Keratinocyte (primary cell): ENCODE measurements around the gene GRM2.
"Not testable (repeated sequence)": the region's sequence is repeated elsewhere in the genome, so short reads cannot be mapped to it uniquely, and the experiment has no call there.

Experiments
- CTCF ChIP-seq, 3 experiments: IDR thresholded peaks in 1 of 3; conservative IDR thresholded peaks in 1 of 3; optimal IDR thresholded peaks in 1 of 3; 2 replicates in 2 of 3; 3 replicates in 1 of 3; pipeline versions ENCODE3 to v1.5.1; 2011; ENCODE audit warnings: low read length in 3 of 3, mild to moderate bottlenecking in 3 of 3, moderate library complexity in 2 of 3, control low read depth in 1 of 3, inconsistent platforms in 1 of 3; ENCODE audit not compliant: insufficient read depth in 2 of 3; ENCODE audit errors: extremely low read depth in 1 of 3
- EZH2 ChIP-seq: IDR thresholded peaks from one replicate; pipeline ENCODE4 v1.6.1; 2012; ENCODE audit warnings: inconsistent platforms, mild to moderate bottlenecking, low read length, moderate library complexity

GRCh38 chr3:51742978-51743377 is 36.1 kb downstream of the GRM2 start:
- TF ChIP-seq CTCF (optimal IDR thresholded peaks at IDR 0.05 in 1 of 3, IDR thresholded peaks at IDR 0.05 in 1 of 3, conservative IDR thresholded peaks at IDR 0.05 in 1 of 3; ENCODE audit: extremely low read depth in 1 of 3, insufficient read depth in 2 of 3, low read length in 3 of 3); EZH2: not testable (repeated sequence)
